Measurements from ENCODE around the gene PTGES3.
A peak's percentile ranks its signal among the peaks of the same experiment; 100 is the strongest.
"Not testable (repeated sequence)": the region's sequence is repeated elsewhere in the genome, so short reads cannot be mapped to it uniquely, and the experiment has no call there.

Gene PTGES3, protein sequence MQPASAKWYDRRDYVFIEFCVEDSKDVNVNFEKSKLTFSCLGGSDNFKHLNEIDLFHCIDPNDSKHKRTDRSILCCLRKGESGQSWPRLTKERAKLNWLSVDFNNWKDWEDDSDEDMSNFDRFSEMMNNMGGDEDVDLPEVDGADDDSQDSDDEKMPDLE

DNA sequence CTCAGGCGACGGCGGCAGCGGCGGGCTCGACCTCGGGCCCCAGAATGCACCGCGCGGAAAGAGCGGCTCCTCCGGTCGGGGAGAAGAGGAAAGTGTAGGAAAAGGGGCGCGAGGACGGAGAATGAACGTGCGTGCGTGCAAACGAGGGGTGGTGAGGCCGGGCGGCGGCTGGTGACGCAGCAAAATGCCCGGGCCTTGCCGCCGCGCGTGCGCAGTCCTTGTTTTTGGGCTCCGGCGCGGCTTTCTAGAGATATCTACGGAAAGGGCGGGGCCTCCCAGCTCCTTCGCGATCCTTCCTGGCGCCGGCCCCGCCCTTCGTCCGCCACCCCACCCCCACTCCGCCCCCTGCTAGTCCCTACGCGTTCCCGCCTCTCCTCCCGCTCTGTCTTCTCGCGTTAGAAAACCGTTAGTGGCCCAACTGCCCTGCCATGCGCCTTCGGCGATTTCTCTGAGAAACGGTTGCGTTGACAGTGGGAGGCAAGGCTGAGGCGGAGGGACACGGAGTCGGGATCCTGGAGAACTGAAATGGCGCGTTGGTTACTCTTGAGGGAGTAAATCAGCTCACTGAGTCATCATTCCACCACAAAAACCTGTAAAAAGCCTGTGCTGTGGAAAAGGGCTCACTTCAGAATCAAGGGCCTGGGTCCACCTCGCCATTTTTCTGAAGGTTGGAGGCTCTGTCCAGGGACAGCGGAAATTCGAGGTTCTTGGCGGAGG lies at the start of gene PTGES3:
Gene PTGES3, minus strand, starts transcription at position 156 of the 717 bp plus-strand sequence. CDS start 285 bp downstream, outside the sequence.
- peak; percentile 71 for DNase-seq (ENCODE audit: insufficient read length, low spot score)
- FAIRE-seq = peak; percentile 89

DNA sequence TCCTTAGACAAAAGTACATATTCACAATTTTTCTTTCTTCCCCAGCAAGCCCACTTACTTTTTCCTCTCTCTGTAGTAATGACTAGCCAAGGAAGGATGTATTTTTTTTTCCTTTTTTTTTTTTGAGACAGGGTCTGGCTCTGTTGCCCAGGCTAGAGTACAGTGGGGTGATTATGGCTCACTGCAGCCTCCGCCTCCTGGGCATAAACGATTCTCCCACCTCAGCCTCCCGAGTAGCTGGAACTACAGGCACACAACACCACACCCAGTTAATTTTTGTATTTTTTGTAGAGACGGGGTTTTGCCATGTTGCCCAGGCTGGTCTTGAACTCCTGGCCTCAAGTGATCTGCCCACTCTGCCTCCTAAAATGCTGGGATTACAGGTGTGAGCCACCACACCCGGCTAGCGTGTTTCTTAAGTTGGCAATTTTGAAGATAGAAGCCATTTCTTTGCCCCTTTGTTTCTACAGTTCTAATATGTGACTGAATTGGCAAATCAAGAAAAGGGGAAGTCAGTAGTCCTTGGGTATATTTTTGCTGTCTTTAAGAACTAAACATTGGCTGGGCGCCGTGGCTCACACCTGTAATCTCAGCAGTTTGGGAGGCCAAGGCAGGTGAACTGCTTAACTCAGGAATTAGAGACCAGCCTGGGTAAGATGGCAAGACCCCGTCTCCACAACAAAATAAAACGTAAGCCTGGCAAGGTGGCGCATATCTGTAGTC lies 40.2 kb upstream of the PTGES3 start:
- FAIRE-seq (no peak), DNase-seq (ENCODE audit: insufficient read length, low spot score) (no peak)

DNA sequence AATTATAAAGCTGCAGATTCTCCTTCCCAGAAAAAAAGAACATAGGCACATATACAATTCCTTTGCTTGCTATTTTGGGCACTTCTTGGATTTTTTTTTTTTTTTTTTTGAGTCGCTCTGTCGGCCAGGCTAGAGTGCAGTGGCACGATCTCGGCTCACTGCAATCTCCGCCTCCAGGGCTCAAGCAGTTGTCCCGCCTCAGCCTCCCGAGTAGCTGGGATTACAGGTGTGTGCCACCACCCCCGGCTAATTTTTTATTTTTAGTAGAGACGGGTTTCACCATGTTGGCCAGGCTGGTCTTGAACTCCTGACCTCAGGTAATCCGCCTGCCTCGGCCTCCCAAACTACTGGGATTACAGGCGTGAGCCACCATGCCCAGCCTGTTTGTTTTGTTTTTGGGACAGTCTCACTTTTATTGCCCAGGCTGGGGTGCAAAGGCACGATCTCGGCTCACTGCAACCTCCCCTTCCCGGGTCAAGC lies 38.2 kb upstream of the PTGES3 start:
- DNase-seq (ENCODE audit: insufficient read length, low spot score); FAIRE-seq: not testable (repeated sequence)

DNA sequence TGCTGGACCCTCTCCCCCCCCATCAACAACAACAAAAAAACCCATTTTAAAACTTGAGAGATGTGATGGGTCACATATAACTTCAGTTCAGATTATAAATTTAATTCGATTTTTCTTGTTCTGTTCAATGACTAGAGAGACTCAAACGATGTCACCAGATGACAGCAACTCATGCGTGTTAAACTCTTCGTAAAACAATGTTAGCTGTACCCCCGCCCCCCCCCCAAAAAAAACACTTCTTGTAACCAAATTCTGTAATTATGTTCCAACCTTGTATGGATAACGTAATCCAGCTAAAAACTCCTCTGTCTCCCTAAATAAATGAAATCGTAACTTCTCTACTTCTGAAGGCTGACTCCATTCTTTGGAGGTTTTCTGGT lies 37.6 kb upstream of the PTGES3 start:
- FAIRE-seq (no peak), DNase-seq (ENCODE audit: insufficient read length, low spot score) (no peak)

DNA sequence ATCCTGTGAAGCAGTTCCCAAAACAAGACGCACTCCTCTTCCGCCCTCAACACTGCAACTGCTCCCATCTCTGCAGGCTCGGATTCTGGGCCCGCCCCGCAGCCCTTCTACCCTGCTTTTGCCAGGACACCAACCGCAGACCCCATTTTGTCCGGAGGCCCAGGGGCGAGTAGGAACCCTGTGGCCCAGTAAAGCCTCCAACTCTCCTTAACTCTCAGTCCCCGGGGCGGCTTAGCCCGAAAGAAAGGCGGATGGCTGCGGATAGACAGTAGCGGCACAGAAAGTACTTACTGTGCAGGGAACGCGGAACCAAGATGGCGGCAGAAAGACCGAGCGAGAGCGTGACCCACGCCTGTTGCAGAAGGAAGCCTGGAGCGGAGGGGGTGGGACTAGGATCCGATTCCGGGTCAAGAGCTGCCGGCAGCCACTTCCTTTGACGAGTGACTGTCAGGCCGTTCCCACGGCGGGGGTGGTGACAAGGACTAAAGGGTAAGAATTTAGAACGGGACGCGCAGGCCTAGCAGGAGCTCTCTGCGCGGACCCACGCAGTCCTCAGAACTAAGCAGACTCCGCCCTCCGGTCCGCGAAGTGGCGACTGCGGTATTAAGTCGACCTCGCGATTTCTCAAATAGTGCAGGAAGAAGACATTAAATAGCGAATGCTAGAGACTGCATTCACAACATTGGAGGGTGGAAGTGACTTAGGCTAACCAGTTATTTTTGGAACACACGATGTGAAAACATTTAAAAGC lies 37.1 kb upstream of the PTGES3 start, which contains the start of gene NACA:
Gene NACA, minus strand, starts transcription at position 328 of the 751 bp plus-strand sequence. CDS start 778 bp downstream, outside the sequence.
- DNase-seq (ENCODE audit: insufficient read length, low spot score) = peak; percentile 94
- FAIRE-seq = peak; percentile 95

DNA sequence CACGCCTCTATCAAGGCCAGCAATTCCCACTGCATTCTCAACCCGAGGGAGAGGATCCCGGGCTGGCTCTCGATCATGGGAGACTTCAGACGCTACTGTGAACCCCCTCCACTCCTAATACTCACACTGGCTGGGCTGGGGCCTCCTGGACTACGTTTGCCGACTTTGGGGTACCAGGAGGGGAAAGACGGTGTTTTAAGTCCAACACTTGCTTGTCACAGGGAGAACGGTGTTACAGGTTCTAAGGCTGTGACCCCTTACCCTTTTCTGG lies 36.6 kb upstream of the PTGES3 start:
- DNase-seq (ENCODE audit: insufficient read length, low spot score) (no peak), FAIRE-seq (no peak)

DNA sequence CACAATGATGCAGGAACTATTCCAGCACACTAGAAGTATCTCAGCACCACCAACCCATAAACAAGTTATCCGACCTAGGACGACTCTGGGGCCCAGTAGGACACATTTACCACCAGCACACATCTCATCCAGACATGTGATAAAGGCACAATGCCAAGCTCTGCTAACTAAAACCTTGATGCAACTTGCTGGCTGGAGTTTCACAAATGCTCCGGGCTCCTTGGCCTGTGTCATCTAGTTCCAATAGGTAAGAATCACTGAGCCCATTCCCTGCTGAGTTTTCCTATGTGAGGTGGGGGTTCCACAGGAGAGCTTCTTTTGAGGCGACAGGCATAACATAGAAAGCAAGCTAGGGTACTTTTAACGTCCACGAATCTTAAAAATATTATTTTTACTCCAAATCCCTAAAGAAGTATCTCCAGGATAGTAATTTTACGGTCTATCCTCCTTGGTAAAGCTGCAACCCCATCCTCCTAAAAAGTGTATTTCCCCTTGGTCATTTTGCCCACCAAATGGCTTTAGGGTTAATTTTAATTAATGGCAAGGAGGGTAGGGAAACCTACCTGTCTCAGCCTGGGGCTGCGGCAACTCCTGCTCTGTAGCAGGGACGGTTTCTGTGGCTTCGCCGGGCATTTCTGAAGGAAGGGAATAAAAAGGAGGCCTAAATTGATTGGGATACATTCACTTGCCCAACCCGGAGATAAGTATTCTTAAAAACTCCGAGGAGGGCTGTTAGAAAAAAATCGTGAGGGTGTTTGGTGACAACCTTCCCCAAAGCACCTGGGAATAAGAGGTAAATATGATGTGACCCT lies 36.0 kb upstream of the PTGES3 start:
- FAIRE-seq (no peak), DNase-seq (ENCODE audit: insufficient read length, low spot score) (no peak)

DNA sequence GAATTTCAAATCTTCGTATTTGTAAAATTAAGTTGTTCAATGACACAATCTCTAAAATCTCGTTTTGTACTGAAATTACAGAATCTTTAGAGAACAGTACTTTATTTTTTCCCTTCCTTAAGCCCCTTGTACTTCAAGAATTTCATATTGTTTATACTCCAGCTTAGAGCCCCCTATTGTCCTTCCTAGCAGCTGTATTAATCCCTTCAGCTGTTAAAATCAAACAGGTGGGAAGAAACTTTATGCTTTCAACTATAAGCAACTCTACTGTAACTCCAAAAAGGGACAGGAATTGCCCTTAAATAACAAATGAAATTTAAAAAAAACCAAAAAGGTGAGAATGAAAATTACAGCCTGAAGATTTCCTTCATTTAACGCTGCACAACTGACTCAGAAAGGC lies 35.3 kb upstream of the PTGES3 start:
- DNase-seq (ENCODE audit: insufficient read length, low spot score) (no peak), FAIRE-seq (no peak)

DNA sequence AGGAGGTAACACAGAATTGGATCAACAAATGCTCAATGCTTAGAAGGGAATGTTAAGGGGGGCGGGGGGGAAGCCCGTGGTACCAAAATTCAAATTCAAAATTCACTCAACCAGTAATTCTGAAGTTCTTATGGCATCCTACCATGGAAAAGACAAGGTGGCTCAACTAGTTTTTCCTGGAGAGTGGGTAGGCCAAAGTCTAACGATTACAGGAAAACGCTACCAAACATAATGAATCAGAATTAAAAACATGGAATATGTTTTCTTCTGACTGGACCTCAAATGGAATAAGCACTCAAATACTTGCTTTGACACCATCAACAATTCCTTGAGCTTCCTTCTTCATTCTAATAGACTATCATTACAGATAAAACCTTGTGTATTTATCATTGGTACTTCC lies 34.7 kb upstream of the PTGES3 start:
- DNase-seq (ENCODE audit: insufficient read length, low spot score) (no peak), FAIRE-seq (no peak)

DNA sequence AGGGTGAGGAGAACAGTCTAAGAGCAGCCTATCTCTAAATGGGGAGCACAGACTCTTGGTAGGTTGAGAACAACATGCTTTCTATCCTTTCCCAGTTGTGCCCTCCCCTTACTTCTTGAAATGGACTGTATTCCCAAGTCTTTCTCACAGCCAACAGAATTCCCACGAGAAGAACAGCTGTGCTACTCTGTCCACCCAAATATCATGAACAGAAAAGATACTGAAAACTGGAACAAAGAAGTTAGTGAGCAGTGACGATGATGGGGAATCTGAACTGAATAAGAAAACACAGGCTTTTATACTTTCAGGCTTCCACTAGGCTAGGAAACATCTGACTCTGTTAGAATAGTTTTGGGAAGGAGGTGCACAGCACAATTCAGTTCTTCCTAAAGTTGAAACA lies 33.6 kb upstream of the PTGES3 start:
- no peak for FAIRE-seq

DNA sequence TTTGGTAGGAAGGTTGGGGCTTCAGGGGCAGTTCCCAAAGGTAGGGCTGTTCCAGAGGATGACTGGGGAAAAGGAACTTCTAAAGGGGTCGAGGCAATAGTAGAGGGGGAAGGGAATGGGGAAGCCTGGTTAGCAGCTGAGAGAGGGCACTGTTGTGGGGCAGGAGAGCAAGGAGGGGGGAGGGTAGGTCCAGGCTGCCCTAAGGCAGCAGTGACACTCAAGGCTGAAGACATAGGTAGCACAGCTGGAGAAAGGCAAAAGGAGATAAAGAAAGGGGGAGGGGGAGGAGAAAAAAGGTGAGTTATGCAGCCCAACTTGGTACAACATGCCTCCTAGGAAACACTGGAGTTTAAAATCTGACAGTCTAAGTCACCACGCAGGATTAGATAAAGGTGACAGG lies 33.1 kb upstream of the PTGES3 start:
- DNase-seq (ENCODE audit: insufficient read length, low spot score) (no peak), FAIRE-seq (no peak)

More for the DNA sequence above, 33.6 kb upstream of the PTGES3 start:
- no peak for DNase-seq (ENCODE audit: insufficient read length, low spot score)

DNA sequence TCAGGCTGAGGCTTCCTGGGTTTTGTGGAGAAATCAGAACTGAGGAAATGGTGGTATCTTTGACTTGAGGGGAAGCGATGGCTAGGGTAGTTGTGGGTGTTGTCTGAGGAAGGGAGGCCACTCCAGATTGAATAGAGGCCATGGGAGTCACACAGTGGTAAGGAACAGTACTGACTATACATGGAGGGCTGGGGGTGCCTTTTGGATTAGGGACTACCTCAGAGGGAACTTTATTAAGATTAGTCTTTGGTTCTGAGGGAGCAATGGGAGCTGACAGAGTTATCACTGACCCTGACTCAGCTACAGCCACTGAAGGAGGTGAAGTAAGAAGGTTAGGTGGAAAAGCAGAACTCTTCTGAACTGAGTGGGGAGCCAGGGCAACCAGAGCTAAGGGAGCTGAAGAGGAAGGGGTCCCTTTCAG lies 32.7 kb upstream of the PTGES3 start:
- DNase-seq (ENCODE audit: insufficient read length, low spot score) (no peak), FAIRE-seq (no peak)

DNA sequence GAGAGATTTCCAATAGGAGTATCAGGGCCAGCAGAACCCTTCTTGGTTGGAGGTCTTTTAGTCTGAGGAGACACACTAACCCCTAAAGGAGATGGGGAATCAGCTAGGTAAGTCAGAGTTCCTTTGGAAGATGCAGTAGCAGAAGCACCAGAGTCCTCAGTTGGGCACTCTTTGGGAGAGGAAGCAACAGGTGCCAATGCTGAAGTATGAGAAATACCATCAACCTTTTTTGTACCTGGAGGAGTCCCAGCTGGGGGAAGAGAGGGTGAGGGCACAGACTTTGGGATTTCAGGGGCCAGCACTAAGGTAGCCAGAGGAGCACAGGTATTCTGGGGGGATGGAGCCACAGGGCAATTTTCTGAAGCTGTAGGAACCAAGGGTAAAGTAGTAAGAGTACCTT lies 31.0 kb upstream of the PTGES3 start:
- DNase-seq (ENCODE audit: insufficient read length, low spot score) (no peak), FAIRE-seq (no peak)

DNA sequence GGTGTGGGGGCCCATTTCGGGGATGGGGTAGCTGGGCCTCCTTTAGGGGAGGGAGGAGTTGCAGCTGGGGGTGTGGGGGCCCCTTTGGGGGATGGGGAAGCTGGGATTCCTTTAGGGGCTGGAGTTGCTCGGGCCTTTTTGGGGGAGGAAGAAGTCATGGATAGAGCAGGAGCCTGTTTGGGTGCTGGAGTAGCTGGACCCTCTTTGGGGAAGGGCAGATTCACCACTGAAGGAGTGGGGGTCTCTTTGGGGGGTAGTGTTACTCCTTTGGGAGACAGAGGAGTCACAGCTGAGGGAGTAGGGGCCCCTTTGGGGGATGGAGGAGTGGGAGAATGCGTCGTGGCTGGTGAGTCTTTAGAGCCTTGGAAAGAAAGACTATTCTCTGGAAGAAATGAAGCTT lies 30.6 kb upstream of the PTGES3 start:
- DNase-seq (ENCODE audit: insufficient read length, low spot score) (no peak), FAIRE-seq (no peak)

DNA sequence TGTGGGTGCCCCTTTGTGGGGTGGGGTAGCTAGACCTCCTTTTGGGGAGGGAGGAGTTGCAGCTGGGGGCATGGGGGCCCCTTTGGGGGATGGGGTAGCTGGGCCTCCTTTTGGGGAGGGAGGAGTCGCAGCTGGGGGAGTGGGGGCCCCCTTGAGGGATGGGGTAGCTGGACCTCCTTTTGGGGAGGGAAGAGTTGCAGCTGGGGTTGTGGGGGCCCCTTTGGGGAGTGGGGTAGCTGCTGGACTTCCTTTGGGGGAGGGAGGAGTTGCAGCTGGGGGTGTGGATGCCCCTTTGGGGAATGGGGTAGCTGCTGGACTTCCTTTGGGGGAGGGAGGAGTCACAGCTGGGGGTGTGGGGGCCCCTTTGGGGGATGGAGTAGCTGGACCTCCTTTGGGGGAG lies 30.1 kb upstream of the PTGES3 start:
- DNase-seq (ENCODE audit: insufficient read length, low spot score) = no peak

DNA sequence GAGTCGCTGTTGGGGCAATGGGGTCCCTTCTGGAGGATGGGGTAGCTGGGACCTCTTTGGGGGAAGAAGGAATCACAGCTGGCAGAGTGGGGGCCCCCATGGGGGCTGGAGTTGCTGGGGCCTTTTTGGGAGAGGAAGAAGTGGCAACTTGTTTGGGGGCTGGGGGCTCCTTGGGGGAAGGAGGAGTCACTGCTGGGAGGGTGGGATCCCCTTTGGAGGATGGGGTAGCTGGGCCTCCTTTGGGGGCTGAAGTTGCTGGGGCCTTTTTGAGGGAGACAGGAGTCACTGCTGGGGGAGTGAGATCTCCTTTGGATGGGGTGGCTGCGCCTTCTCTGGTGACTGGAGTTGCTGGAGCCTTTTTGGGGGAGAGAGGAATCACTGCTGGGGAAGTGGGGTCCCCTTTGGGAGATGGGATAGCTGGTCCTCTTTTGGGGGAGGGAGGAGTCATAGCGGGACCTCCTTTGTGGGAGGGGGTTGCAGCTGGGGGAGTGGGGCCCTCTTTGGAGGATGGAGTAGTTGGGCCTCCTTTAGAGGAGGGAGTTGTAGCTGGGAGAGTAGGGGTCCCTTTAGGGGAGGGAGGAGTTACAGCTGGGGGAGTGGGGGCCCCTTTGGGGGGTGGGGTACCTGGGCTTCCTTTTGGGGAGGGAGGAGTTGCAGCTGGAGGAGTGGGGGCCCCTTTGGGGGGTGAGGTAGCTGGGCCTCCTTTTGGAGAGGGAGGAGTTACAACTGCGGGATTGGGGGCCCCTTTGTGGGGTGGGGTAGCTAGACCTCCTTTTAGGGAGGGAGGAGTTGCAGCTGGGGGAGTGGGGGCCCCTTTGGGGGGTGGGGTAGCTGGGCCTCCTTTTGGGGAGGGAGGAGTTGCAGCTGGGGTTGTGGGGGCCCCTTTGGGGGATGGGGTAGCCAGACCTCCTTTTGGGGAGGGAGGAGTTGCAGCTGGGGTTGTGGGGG lies 29.1 kb upstream of the PTGES3 start:
- no peak for DNase-seq (ENCODE audit: insufficient read length, low spot score)
- no peak for FAIRE-seq

More for the DNA sequence above, 30.1 kb upstream of the PTGES3 start:
- FAIRE-seq = no peak

DNA sequence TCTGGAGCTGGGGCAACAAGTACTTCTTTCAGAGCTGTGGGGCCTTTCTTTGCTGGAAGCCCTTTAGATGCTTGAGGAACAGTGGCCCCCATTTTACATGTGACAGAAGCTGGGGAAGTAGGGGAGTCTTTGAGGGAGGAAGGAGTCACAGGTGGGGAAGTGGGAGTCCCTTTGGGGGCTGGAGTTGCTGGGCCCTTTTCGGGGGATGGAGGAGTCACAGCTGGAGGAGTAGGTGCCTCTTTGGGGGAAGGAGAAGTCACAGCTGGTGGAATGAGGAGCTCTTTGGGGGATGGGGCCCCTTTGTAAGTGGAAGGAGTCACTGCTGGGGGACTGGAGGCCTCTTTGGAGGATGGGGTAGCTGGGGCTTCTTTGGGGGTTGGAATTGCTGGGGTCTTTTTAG lies 28.4 kb upstream of the PTGES3 start:
- no peak for DNase-seq (ENCODE audit: insufficient read length, low spot score)
- FAIRE-seq = no peak

DNA sequence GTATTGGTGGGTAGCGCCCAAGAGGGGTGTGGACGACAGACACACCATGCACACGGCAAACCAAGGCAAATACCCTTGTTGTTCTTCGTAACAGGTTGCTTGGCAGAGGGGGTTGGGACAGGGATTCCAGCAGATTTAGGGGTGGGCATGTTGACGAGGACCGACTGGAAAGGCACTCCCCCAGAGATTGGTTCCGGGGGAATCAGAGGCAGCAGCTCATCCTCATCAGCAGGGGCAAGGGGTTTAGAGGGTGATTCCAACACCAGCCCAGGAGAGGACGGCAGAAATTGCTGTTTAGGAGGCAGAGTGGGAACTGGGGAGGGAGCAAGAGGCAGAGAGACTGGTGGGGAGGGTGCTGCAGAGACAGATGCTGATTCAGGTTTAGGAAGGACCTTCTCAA lies 27.7 kb upstream of the PTGES3 start:
- FAIRE-seq (no peak), DNase-seq (ENCODE audit: insufficient read length, low spot score) (no peak)

DNA sequence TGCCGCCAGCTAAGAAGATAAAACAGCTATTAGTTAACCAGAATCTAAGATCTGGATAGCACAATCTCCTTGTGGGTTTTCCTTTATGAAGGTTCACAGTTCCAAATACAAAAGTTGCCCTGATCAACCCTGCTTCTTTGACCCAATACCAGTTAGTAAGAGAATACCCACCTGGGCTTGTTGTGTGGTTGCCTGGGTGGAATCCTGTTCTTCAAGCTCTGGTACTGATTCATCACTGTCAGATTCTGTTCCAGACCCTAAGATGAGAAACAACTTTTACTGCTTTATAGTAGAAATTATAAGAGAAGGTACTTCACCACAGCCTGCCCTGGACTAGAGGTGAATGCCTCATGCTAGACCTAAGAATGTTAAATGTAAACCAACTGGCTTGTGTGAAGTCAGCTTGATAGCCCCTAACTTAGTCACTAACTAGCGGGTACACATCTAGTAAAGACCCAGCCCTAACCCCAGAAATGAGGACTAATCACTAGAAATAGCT lies 26.4 kb upstream of the PTGES3 start:
- no peak for FAIRE-seq

More for the DNA sequence above, 26.4 kb upstream of the PTGES3 start:
- no peak for DNase-seq (ENCODE audit: insufficient read length, low spot score)
